Activated CD4-positive, CD25-positive, alpha-beta regulatory T cell treated with anti-CD3 and anti-CD28 coated beads, Interleukin-2, amount 50 U/mL, for 24 hours (primary cell): Measurements from ENCODE around the gene SETDB1.
A peak's percentile ranks its signal among the peaks of the same experiment; 100 is the strongest.

ENCODE experiments used
- ATAC-seq, 2 donors: fragments of 150-1000 bp; cut with Tn5 transposase; one replicate each; pipeline ENCODE4 v1.10.0; 2021; ENCODE audit warnings: mild to moderate bottlenecking in 1 of 2, moderate library complexity in 1 of 2

The SETDB1 gene

GRCh38 chr1:150944856-150945255 lies 18.7 kb downstream of the SETDB1 start:
- no peak for ATAC-seq

GRCh38 chr1:150954708-150955107 lies 28.5 kb downstream of the SETDB1 start:
- ATAC-seq: no peak

GRCh38 chr1:150955280-150955679 lies 29.1 kb downstream of the SETDB1 start:
- ATAC-seq: no peak

- no peak for ATAC-seq
Observed at GRCh38 chr1:150957666-150958065, 31.5 kb downstream of the SETDB1 start.

GRCh38 chr1:150960646-150961045 lies 34.5 kb downstream of the SETDB1 start:
- no peak for ATAC-seq

- ATAC-seq: no peak
Observed at GRCh38 chr1:150961756-150962155, 35.6 kb downstream of the SETDB1 start.

GRCh38 chr1:150963321-150964163 lies 37.4 kb downstream of the SETDB1 start:
- ATAC-seq: no peak

DNA sequence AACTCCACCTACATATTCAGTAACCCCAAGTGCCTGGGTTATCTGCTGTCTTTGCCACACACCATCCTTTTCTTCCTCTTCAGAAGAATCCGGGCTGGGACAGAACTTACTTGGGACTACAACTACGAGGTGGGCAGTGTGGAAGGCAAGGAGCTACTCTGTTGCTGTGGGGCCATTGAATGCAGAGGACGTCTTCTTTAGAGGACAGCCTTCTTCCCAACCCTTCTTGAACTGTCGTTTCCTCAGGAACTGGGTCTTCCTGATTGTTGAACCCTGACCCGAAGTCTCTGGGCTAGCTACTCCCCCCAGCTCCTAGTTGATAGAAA lies 38.0 kb downstream of the SETDB1 start:
- ATAC-seq: no peak

- ATAC-seq: no peak
Observed at GRCh38 chr1:150965605-150966004, 39.4 kb downstream of the SETDB1 start.

DNA sequence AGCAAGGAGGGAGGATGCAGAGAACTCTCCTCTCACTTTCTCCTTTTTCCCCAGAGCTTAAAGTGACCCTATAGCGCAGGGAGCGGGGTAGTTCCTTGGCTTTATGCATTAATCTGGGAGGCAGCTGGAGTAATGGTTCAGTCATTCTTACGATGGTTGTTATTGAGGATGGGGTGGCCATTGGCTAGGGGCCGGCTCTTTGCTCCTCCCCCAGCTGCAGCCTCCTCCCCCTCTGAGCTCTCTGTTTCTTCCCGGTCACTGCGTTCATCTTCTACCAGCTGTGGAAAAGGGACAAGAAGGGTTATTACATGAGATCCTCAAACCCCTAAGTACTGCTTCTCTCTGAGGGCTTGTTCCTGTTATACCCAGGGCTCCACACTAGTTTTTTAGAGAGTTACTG lies 39.8 kb downstream of the SETDB1 start:
- ATAC-seq: no peak

- ATAC-seq: no peak
Observed at GRCh38 chr1:150967936-150968335, 41.8 kb downstream of the SETDB1 start.

- ATAC-seq: no peak
Observed at GRCh38 chr1:150968491-150968890, 42.3 kb downstream of the SETDB1 start.

GRCh38 chr1:150969626-150970025 lies 43.5 kb downstream of the SETDB1 start:
- ATAC-seq: no peak

- ATAC-seq: no peak
Observed at GRCh38 chr1:150970808-150971582, 44.8 kb downstream of the SETDB1 start.

DNA sequence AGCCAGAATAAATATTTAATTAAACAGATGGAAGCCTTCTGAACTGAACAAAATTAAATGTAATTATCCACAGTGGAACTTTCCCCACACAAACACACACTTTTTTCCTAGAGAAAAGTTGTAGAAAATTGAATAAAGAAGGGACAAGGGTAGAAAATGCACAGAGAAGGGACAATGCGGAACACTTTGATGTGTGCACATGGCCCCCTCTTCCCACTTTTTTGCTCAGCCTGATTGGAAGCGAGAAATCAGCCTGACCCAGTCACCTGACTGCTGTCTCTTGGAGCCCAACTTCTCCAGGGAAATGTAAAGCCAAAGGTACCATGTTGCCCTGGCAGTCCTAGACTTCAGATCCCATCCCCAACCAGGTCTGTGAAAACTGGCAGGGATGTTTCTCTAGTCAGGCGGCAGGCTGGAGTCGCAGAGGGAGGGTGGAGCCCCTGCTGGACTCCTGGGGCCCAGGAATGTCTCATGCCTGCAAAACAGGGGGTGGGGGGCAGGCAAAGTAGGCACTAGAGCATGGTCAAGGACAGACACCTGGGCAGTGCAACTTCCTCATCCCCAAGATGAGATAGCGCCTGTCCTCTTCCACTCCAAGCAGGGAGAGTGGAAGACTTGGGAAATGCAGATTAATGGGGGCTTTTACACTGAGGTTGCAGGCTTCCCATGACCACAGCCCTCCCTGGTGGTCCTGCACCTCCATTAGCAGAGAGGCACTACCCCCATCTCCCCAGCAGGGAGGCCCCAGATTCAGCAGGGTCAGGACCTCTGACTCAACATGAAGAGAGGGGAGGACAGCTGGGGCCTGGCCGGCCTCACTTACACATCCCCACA lies 45.6 kb downstream of the SETDB1 start:
- ATAC-seq: peak in 1 of 2 donors; percentile 7

GRCh38 chr1:150972417-150972940 lies 46.3 kb downstream of the SETDB1 start:
- ATAC-seq: no peak

GRCh38 chr1:150973258-150973835 lies 47.2 kb downstream of the SETDB1 start:
- ATAC-seq: peak; percentile 3 to 4

DNA sequence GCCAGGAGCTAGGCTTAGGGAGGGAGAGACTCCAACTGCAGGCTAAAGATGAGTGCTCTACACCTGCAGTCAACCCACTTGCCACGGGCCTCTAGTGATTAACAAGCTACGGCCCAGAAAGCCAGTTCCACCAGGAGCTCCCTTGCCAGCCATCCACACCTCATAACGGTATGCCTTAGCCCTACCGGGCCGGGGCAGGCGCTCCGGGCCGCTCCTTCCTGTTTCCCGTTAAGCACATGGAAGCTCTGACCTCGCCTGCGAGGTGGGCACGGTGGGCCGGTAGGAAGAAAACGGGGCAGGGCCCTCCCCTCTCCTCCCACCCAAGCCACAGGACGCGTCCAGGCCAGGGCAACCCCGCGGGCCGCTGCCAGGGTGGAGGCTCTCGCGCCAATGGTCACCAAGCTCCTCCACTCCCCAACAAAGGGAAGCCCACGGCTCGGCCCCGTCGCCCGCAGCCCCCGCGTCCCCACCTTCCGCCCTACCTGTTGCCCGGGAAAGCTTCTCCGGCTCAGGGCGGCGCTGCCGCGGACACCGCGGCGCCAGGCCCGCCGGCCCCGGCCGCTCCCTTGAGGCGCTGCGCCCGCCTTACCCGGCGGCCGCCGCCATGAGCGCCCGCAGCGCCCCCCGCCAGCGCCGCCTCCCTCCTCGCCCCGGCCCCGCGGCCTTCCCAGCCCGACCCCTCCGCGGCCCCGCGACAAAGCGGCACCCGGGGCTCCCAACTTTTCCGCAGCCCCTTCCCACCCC lies 47.8 kb downstream of the SETDB1 start:
- peak; percentile 36 for ATAC-seq

DNA sequence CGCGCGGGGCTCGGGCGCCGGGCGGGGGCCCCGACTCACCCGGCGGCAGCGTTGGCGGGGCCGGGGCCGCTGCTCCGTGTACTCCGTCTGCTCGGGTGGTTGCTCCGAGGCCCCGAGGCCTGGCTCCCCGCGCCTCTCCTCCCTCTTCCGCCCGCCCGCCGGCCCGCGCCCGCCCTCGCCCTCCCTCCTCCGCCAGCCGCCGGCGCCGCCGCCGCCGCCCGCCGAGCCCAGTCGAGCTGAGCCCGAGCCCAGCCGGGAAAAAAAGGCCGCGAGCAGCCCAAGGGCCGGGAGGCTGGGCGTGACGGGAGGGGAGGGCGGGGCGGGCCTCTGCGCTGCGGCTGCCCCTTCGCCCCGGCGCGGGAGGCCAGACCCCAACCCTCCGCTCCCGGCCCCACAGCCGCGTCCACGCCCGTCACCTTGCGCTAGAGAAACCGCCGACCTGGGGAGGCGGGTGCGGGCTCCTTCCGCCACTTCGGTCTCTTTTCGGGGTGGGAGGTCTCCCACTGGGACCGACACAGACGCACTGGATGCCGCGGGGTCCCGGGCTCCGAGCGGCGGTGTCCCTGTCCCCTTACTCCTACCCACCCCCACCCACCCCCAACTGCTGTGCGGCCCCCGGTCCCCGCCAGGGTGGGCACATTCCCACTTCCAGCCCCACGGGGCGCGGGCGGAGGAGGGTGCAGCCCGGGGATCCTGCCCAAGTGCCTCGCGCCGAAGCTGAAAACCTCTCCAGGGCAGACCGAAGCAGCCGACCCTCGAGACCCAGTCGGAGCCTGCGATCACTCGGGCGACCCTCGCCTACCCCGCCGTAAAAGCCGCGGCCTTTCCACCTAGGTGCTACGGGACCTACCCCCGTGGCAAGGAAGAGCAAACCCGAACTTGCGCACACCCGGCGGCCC lies 48.7 kb downstream of the SETDB1 start, which contains the start of gene CERS2:
Gene CERS2, minus strand, starts transcription at position 256 of the 899 bp plus-strand sequence. CDS start 5,745 bp downstream, outside the sequence.
- peak; percentile 50 to 55 for ATAC-seq

- no peak for ATAC-seq
Observed at GRCh38 chr1:150976401-150976821, 50.2 kb downstream of the SETDB1 start.
